SU-DHL-6 (cell line): ENCODE data around the gene AKR1C8.

Experiments used
- H2AFZ ChIP-seq: fragments of 200-600 bp; sonication (generic); 2 replicates; pipeline ENCODE4 v1.6.1; 2014; ENCODE audit warnings: low read depth, mild to moderate bottlenecking, moderate library complexity, mixed read lengths, antibody characterized with exemption, low read length; ENCODE audit not compliant: severe bottlenecking
- H3F3A ChIP-seq: fragments of 200-600 bp; shearing (Covaris generic); 2 replicates; pipeline ENCODE4 v1.6.0; 2016; ENCODE audit warnings: antibody characterized with exemption, mild to moderate bottlenecking; ENCODE audit not compliant: insufficient read depth
- H3K27ac ChIP-seq: fragments of 200-600 bp; sonication (generic); 2 replicates; pipeline ENCODE4 v1.5.1; 2016; ENCODE audit warnings: low read depth, mild to moderate bottlenecking, low read length, moderate library complexity, mixed read lengths
- H3K27me3 ChIP-seq: fragments of 200-600 bp; sonication (generic), shearing (Covaris generic); 2 replicates; pipeline ENCODE4 v1.6.0; 2014; ENCODE audit warnings: mild to moderate bottlenecking, low read length
- H3K36me3 ChIP-seq: fragments of 200-600 bp; sonication (generic); 2 replicates; pipeline ENCODE4 v1.6.1; 2014; ENCODE audit warnings: mild to moderate bottlenecking, low read length, mixed read lengths
- H3K4me2 ChIP-seq: fragments of 300-600, 200-600 bp; shearing (Covaris generic), sonication (generic); 2 replicates; pipeline ENCODE4 v1.6.0; 2014; ENCODE audit warnings: low read length, low read depth, mild to moderate bottlenecking; ENCODE audit not compliant: poor library complexity, severe bottlenecking
- H3K4me3 ChIP-seq: fragments of 200-600 bp; sonication (generic); 2 replicates; pipeline ENCODE4 v1.5.1; 2014; ENCODE audit warnings: antibody characterized with exemption, low read length, mild to moderate bottlenecking, mixed read lengths; ENCODE audit not compliant: insufficient read depth, poor library complexity, severe bottlenecking
- H3K79me2 ChIP-seq: fragments of 200-600 bp; sonication (generic); 2 replicates; pipeline ENCODE4 v1.6.1; 2014; ENCODE audit warnings: mild to moderate bottlenecking, low read length, moderate library complexity; ENCODE audit not compliant: insufficient read depth
- H3K9ac ChIP-seq: fragments of 200-600 bp; sonication (generic); 2 replicates; pipeline ENCODE4 v1.7.0; 2014; ENCODE audit warnings: mild to moderate bottlenecking, low read length
- H3K9me2 ChIP-seq: fragments of 200-600 bp; sonication (generic); replicated peaks from 2 replicates; pipeline ENCODE4 v1.6.1; 2014; ENCODE audit warnings: low read length; ENCODE audit not compliant: insufficient read depth
- H3K9me3 ChIP-seq: fragments of 200-600 bp; sonication (generic); 2 replicates; pipeline ENCODE4 v1.6.1; 2014; ENCODE audit warnings: low read length, mixed read lengths; ENCODE audit not compliant: insufficient read depth
- H4K20me1 ChIP-seq: fragments of 200-600 bp; sonication (generic); 2 replicates; pipeline ENCODE4 v1.6.1; 2014; ENCODE audit warnings: low read depth, mild to moderate bottlenecking, antibody characterized with exemption, low read length, moderate library complexity, mixed read lengths
- EZH2phosphoT487 ChIP-seq: fragments of 200-600 bp; sonication (generic), shearing (Covaris generic); conservative IDR thresholded peaks from 2 replicates; pipeline ENCODE4 v1.6.1; 2018; ENCODE audit warnings: mild to moderate bottlenecking, antibody characterized with exemption, low read length, moderate library complexity, mixed read lengths
- TF ChIP-seq, protein P1 (sequence below): fragments of 200-600 bp; sonication (generic); IDR thresholded peaks from one replicate; pipeline ENCODE4 v1.5.1; 2017; ENCODE audit warnings: antibody characterized with exemption, mild to moderate bottlenecking, low read length, moderate library complexity; ENCODE audit not compliant: insufficient read depth, poor library complexity, severe bottlenecking

Gene AKR1C8

DNA sequence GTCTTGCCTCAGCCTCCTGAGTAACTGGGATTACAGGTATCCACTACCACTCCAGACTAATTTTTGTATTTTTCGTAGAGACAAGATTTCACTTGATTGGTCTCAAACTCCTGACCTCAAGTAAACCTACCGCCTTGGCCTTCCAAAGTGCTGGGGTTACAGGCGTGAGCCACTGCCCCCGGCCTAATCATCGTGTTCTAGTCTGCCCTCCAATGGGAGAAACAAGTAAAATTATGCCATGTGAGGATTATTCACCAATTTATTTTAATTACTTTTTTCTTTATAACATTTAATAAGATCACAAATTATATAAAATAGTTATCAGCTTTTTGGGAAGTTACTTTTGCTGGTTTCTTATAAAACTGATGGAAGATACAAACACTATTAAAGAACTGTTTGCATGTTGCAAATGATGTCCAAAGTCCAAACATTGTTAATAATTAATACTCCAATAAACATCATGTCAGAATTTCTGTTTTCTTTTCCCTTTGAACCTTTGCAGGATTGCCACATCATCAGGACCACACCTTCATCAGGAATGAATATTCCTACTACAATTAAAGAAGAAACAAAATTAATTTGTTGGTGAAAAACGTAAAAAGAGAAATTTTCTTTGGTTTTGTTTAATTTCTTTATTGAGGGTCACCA is 10.9 kb upstream of the AKR1C8 start:
- TF ChIP-seq, protein P1, sequence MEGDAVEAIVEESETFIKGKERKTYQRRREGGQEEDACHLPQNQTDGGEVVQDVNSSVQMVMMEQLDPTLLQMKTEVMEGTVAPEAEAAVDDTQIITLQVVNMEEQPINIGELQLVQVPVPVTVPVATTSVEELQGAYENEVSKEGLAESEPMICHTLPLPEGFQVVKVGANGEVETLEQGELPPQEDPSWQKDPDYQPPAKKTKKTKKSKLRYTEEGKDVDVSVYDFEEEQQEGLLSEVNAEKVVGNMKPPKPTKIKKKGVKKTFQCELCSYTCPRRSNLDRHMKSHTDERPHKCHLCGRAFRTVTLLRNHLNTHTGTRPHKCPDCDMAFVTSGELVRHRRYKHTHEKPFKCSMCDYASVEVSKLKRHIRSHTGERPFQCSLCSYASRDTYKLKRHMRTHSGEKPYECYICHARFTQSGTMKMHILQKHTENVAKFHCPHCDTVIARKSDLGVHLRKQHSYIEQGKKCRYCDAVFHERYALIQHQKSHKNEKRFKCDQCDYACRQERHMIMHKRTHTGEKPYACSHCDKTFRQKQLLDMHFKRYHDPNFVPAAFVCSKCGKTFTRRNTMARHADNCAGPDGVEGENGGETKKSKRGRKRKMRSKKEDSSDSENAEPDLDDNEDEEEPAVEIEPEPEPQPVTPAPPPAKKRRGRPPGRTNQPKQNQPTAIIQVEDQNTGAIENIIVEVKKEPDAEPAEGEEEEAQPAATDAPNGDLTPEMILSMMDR: no peak
- TF ChIP-seq EZH2phosphoT487: no peak
- Histone ChIP-seq H3K4me2 (no peak overlapping the region), H3K36me3 (no peaks in the 10 kb centered on the region), H3K27ac (no peak overlapping the region), H3K9me2 (no peaks in the 10 kb centered on the region), H3K27me3 (no peaks in the 10 kb centered on the region), H3K9ac (no peak overlapping the region), H4K20me1 (no peaks in the 10 kb centered on the region), H3F3A (no peaks in the 10 kb centered on the region), H3K4me3 (no peak overlapping the region), H2AFZ (no peak overlapping the region), H3K9me3 (no peaks in the 10 kb centered on the region), H3K79me2 (no peaks in the 10 kb centered on the region)

DNA sequence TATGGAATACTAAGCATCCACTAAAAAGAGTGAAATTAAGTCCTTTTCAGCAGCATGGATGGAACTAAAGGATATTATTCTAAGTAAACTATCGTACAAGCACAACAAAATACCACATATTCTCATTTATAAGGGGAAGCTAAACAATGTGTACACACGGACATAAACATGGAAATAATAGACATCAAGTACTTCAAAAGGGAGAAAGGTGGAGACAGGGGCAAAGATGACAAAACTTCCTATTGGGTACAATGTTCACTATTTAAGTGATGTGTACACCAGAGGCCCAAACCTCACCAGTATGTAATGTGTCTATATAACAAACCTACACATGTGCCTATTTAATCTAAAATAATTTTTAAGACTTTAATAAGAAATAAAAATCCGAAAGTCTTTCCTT is 9.5 kb upstream of the AKR1C8 start:
- Histone ChIP-seq H2AFZ (no peak overlapping the region), H3K79me2 (no peaks in the 10 kb centered on the region), H3K4me3 (no peak overlapping the region), H3K36me3 (no peaks in the 10 kb centered on the region), H4K20me1 (no peaks in the 10 kb centered on the region), H3F3A (no peaks in the 10 kb centered on the region), H3K4me2 (no peak overlapping the region), H3K9me3 (no peaks in the 10 kb centered on the region), H3K9me2 (no peaks in the 10 kb centered on the region), H3K27ac (no peak overlapping the region), H3K9ac (no peak overlapping the region), H3K27me3 (no peaks in the 10 kb centered on the region)
- TF ChIP-seq, protein P1: no peak
- no peak for TF ChIP-seq EZH2phosphoT487

DNA sequence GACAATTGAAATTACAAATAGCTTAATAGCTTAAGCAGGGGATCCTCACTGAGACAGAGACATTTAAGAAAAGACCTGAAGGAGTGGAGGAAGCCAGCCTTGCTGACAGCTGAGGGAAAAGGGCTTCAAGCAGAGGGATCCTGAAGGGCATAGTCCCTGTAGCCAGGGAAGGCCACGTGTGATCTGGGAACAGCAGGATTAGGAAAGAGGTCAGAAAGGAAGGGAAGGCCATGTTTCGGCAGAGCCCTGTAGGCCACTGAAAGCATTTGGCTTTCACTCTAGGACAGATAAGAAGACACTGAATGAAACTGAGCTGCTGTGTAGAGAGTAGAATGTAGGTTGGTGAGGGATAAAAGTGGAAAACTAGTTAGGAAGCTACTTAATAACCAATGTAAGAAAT is 3.4 kb upstream of the AKR1C8 start:
- H2AFZ ChIP-seq: no peak overlapping the region
- H3K9me3 ChIP-seq: no peaks in the 10 kb centered on the region
- H3K4me3 ChIP-seq: no peak overlapping the region
- H3K9ac ChIP-seq: no peak overlapping the region
- TF ChIP-seq, protein P1: no peak
- TF ChIP-seq EZH2phosphoT487: no peak
- H3K79me2 ChIP-seq: no peaks in the 10 kb centered on the region
- no peak overlapping the region for H3K27ac ChIP-seq
- no peaks in the 10 kb centered on the region for H3K9me2 ChIP-seq
- no peaks in the 10 kb centered on the region for H3F3A ChIP-seq
- H3K27me3 ChIP-seq: no peaks in the 10 kb centered on the region
- no peaks in the 10 kb centered on the region for H4K20me1 ChIP-seq
- no peak overlapping the region for H3K4me2 ChIP-seq
- no peaks in the 10 kb centered on the region for H3K36me3 ChIP-seq
